Left ventricle myocardium inferior (tissue), 1 donor: Measurements from ENCODE around the gene GAB2. TPM values are rescaled to one million over a fixed set of nuclear protein-coding genes. Genes with fewer than 3 reads are reported as not detected.
"Not testable (repeated sequence)": the region's sequence is repeated elsewhere in the genome, so short reads cannot be mapped to it uniquely, and the experiment has no call there.

ENCODE experiments used
- DNase-seq: peaks from one replicate; pipeline ENCODE4 v3.0.0-alpha.2; 2020
- H3K27ac ChIP-seq: fragments of 200-600 bp; replicated peaks from 2 replicates; pipeline ENCODE4 v1.8.0; 2021
- H3K27me3 ChIP-seq: fragments of 200-600 bp; 2 replicates; pipeline ENCODE4 v1.8.0; 2021; ENCODE audit warnings: low read depth
- H3K36me3 ChIP-seq: fragments of 200-600 bp; 2 replicates; pipeline ENCODE4 v1.8.0; 2021
- H3K4me1 ChIP-seq: fragments of 200-600 bp; 2 replicates; pipeline ENCODE4 v1.8.0; 2021
- H3K4me3 ChIP-seq: fragments of 200-600 bp; 2 replicates; pipeline ENCODE4 v1.8.0; 2021; ENCODE audit warnings: mild to moderate bottlenecking, moderate library complexity
- H3K9me3 ChIP-seq: fragments of 200-600 bp; replicated peaks from 2 replicates; pipeline ENCODE4 v1.8.0; 2021
- CTCF ChIP-seq: fragments of 200-600 bp; IDR thresholded peaks from 2 replicates; pipeline ENCODE4 v1.8.0; 2021; ENCODE audit warnings: antibody characterized with exemption, mild to moderate bottlenecking, borderline replicate concordance
- intact Hi-C: fragments of 100-400 bp; cut with micrococcal nuclease; formaldehyde crosslinking; loops from one replicate; pipeline ENCODE4 v1.11.0; 2022
- total RNA-seq: library from RNA; stranded (reverse); fragmentation: NEBNext Ultra II Directional; extraction: Animal tissue kit (Norgen Biotek cat#: 25700); gene quantifications from one replicate; pipeline ENCODE4 v1.2.1, GENCODE V29; 2021
- donor health status: DM: no; HTN: yes; CAD: no; lungs with severe emphysema.

GAB2 gene
- total RNA-seq, 1 donor from 2014 or later, result 27.4 TPM

GRCh38 chr11:78281511-78281910 is 136.1 kb downstream of the GAB2 start:
- DNase-seq, result no peak
- no peak overlapping the region for H3K27ac ChIP-seq
- H3K36me3 ChIP-seq, result peaks cover 10% of the 10 kb centered on the region
- H3K4me3 ChIP-seq, result no peak overlapping the region
- intact Hi-C loops, result no loop called here
- TF ChIP-seq CTCF, result no peak
- no peaks in the 10 kb centered on the region for H3K27me3 ChIP-seq
- H3K9me3 ChIP-seq, result no peaks in the 10 kb centered on the region
- peaks cover 32% of the 10 kb centered on the region for H3K4me1 ChIP-seq

GRCh38 chr11:78277314-78277994 is 140.2 kb downstream of the GAB2 start:
- peaks cover 25% of the 10 kb centered on the region for H3K4me1 ChIP-seq
- intact Hi-C loops, result no loop called here
- no peaks in the 10 kb centered on the region for H3K27me3 ChIP-seq
- peaks cover 7% of the 10 kb centered on the region for H3K9me3 ChIP-seq
- DNase-seq, result no peak
- no peak for TF ChIP-seq CTCF
- H3K27ac ChIP-seq, result no peak overlapping the region
- no peak overlapping the region for H3K4me3 ChIP-seq
- peaks cover 28% of the 10 kb centered on the region for H3K36me3 ChIP-seq

- Histone ChIP-seq H3K4me1 (peaks cover 25% of the 10 kb centered on the region), H3K27me3 (no peaks in the 10 kb centered on the region), H3K36me3 (peaks cover 36% of the 10 kb centered on the region), H3K27ac (no peak overlapping the region), H3K9me3 (peaks cover 14% of the 10 kb centered on the region), H3K4me3 (no peak overlapping the region)
- no peak for TF ChIP-seq CTCF
- no peak for DNase-seq
- intact Hi-C loops, result no loop called here
These were observed 141.3 kb downstream of the GAB2 start for GRCh38 chr11:78276311-78276710.

GRCh38 chr11:78274739-78275138 is 142.9 kb downstream of the GAB2 start:
- no peak for DNase-seq
- no peak for TF ChIP-seq CTCF
- H3K4me1 ChIP-seq, result peaks cover 28% of the 10 kb centered on the region

GRCh38 chr11:78272625-78273269 is 144.9 kb downstream of the GAB2 start:
- H3K27ac ChIP-seq, DNase-seq, H3K4me3 ChIP-seq, intact Hi-C loops, H3K27me3 ChIP-seq: not testable (repeated sequence)
- H3K9me3 ChIP-seq, result peaks cover 14% of the 10 kb centered on the region
- peaks cover 36% of the 10 kb centered on the region for H3K4me1 ChIP-seq
- H3K36me3 ChIP-seq, result peaks cover 26% of the 10 kb centered on the region

More at GRCh38 chr11:78274739-78275138, 142.9 kb downstream of the GAB2 start:
- Histone ChIP-seq H3K27ac (no peak overlapping the region), H3K9me3 (peaks cover 14% of the 10 kb centered on the region), H3K36me3 (peaks cover 26% of the 10 kb centered on the region), H3K4me3 (no peak overlapping the region), H3K27me3 (no peaks in the 10 kb centered on the region)
- intact Hi-C loops, result no loop called here

- Histone ChIP-seq H3K4me1 (peaks cover 36% of the 10 kb centered on the region), H3K9me3 (peaks cover 14% of the 10 kb centered on the region), H3K36me3 (peaks cover 26% of the 10 kb centered on the region)
- H3K27me3 ChIP-seq, intact Hi-C loops, H3K4me3 ChIP-seq, DNase-seq, H3K27ac ChIP-seq: not testable (repeated sequence)
These were observed 145.8 kb downstream of the GAB2 start for GRCh38 chr11:78271801-78272200.
